Omental fat pad (tissue), 4 donors: ENCODE measurements around the gene YWHAE. TPM values are rescaled to one million over a fixed set of nuclear protein-coding genes. Genes with fewer than 3 reads are reported as not detected.
"Not testable (repeated sequence)": the region's sequence is repeated elsewhere in the genome, so short reads cannot be mapped to it uniquely, and the experiment has no call there.

Experiments
- ATAC-seq: fragments of 150-250 bp; one replicate; pipeline ENCODE4 v1.9.1; 2016; ENCODE audit warnings: mild to moderate bottlenecking, moderate library complexity; ENCODE audit not compliant: low FRiP score
- DNase-seq: peaks from one replicate; pipeline ENCODE4 v3.0.0-alpha.2; 2019; ENCODE audit warnings: low spot score
- total RNA-seq, 4 donors: library from RNA; depleted of rRNA; stranded (reverse); fragments of >200 nt; gene quantifications; one replicate each; pipeline ENCODE4 v1.1.0, GENCODE V29; 2016
- TF ChIP-seq, protein P1 (sequence below), 3 donors: fragments of 450-650 bp; IDR thresholded peaks; one replicate each; pipeline ENCODE4 v1.5.1; 2016 to 2017; ENCODE audit warnings: antibody characterized with exemption in 3 of 3, mild to moderate bottlenecking in 3 of 3, moderate library complexity in 2 of 3

Gene YWHAE
- total RNA-seq, 4 donors from 2014 or later = 489 to 684 (median 635) TPM

DNA sequence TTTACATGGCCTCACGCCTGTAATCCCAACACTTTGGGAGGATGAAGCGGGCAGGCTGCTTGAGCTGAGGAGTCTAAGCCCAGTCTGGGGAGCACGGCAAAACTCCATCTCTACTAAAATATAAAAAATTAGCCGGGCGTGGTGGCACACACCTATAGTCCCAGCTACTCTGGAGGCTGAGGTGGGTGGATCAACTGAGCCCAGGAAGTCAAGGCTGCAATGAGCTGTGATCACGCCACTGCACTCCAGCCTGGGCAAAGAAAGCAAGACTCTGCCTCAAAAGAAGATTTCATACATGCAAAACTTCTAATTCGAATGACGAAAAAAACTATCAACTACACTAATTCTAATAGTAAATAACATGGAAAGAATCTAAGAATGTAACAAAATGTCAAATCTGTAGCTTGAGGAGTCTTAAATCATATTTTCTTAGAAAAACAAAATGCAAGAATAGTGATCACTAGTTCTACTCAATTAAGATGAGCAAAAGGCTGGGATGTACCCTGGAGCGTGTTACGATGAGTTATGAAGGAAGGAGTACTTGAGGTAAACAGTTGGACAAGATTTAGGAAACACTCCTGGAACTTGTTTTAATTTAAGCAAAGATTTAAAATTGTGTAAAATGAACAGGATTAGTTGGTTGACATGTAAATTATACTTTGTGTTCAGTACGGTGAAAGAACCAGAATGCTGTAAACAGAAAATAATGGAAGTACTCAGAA lies 20.7 kb downstream of the YWHAE start:
- ATAC-seq (no peak), DNase-seq (no peak)
- TF ChIP-seq, protein P1, sequence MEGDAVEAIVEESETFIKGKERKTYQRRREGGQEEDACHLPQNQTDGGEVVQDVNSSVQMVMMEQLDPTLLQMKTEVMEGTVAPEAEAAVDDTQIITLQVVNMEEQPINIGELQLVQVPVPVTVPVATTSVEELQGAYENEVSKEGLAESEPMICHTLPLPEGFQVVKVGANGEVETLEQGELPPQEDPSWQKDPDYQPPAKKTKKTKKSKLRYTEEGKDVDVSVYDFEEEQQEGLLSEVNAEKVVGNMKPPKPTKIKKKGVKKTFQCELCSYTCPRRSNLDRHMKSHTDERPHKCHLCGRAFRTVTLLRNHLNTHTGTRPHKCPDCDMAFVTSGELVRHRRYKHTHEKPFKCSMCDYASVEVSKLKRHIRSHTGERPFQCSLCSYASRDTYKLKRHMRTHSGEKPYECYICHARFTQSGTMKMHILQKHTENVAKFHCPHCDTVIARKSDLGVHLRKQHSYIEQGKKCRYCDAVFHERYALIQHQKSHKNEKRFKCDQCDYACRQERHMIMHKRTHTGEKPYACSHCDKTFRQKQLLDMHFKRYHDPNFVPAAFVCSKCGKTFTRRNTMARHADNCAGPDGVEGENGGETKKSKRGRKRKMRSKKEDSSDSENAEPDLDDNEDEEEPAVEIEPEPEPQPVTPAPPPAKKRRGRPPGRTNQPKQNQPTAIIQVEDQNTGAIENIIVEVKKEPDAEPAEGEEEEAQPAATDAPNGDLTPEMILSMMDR (IDR thresholded peaks at IDR 0.05) = no peak

DNA sequence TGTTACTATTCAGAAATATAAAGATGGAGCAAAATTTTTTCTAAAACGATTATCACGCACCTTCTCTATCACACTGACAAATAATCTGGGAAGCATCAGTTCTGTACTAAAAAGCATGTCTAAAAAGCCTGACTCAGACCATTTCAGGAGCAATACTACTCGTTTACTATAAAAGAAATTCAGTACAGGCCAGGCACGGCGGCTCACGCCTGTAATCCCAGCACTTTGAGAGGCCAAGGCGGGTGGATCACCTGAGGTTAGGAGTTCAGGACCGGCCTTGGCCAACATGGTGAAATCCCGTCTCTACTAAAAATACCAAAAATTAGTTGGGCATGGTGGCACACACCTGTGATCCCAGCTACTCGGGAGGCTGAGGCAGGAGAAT lies 21.6 kb downstream of the YWHAE start:
- not testable (repeated sequence) for ATAC-seq, DNase-seq

DNA sequence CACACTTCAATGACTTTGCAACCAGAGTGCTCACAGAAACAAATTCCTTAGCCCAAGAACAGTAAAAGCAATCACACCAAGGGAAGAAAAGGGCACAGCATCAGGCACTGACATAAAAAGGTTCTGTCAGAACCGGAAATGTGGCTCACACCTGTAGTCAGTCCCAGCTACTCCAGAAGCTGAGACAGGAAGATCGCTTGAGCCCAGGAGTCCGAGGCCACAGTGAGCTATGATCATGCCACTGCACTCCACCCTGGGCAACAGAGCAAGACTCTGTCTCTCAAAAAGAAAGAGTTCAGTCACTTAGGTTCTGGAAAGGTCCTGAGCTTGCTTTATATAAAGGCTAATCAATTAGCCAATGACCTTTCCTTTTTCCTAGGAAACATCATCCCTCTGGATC lies 22.7 kb downstream of the YWHAE start:
- TF ChIP-seq, protein P1 (IDR thresholded peaks at IDR 0.05) = no peak
- DNase-seq = no peak
- ATAC-seq = no peak

DNA sequence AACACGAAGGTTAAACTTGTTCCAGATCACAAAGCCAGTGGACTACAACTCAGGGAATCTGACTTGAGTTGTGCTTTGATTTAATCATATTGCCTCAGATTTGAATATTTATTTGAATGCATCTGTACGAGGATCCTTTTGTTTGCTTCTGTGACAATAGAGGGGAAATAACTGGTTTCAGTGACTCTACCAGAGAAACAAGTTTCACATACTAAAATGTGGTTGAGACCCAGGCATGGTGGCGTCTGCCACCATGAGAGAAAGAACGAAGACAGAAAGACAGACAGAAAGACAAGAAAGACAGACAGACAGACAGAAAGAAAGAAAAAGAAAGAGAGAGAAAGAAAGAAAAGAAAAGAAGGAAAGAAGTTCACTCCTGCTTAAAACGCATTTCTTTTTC lies 24.0 kb downstream of the YWHAE start:
- ATAC-seq (no peak), DNase-seq (no peak)
- TF ChIP-seq, protein P1 (IDR thresholded peaks at IDR 0.05) = no peak

DNA sequence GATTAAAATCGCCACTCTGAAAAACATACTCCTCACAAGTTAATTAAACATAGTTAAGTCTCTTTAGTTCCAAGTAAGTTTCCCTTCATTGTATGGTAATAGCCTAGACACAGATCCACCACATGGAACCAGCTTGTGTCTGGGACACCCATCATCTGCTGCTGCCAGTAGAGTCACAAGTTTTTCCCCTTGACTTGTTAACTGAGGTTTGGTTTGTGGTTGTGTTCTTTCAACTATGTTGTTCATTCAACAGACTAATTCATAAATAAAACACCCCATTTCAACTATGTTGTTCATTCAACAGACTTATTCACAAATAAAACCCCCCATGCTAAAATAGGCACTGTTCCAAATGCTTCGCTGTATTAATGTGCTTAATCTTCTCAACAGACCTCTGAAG lies 24.4 kb downstream of the YWHAE start:
- DNase-seq (no peak), ATAC-seq (no peak)
- TF ChIP-seq, protein P1 (IDR thresholded peaks at IDR 0.05) = no peak

DNA sequence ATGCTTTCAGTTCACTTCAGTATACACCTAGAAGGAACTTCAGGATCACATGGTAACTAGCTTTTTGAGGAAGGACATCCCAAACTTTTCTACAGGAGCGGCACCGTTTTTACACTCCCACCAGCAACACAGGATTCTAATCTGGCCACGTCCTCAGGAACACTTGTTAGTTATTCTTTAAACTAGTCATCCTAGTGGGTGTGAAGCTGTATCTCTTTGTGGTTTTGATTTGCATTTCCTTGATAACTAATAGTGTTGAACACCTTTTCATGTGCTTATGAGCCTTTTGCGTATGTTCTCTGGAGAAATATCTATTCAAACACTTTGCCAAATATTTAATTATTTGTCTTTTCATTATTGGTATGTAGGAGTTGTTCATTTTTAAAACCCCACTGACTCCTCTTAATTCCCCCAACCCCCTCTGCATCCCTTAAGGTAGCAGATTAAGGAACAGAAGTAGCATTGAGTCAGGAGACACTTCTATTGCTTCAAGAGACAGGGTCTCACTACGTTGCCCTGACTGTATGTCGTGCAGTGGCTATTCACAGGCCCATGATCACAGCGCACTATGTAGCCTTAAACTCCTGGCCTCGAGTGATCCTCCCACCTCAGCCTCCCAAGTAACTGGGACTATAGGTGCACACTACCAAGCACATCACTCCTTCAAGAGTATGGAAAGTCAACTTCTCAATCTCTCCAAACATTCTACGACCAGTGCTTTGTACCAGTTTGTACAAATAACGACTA lies 25.4 kb downstream of the YWHAE start:
- DNase-seq (no peak), ATAC-seq (no peak)
- TF ChIP-seq, protein P1 (IDR thresholded peaks at IDR 0.05) = no peak

DNA sequence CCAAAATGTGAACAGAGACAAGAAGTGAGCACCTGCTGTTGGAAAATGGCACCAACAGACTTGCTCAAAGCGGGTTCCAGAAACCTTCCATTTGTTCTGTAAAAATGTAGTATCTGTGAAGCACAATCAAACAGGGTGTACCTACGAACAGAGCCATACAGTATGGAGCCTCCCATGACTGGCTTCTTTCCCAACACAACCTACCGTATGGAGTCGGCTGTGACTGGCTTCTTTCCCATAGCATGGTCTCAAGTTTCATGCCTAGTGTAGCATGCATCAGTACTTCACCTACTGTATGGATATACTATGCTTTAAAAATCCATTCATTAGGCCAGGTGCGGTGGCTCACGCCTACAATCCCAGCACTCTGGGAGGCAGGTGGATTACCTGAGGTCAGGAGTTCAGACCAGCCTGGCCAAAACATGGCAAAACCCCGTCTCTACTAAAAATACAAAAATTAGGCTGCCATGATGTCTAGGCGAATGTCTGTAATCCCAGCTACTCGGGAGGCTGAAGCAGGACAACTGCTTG lies 26.2 kb downstream of the YWHAE start:
- TF ChIP-seq, protein P1 (IDR thresholded peaks at IDR 0.05) = no peak
- no peak for DNase-seq
- no peak for ATAC-seq
